NT2/D1 (cell line): ENCODE measurements around the gene RCN1.
"Not testable (repeated sequence)": the region's sequence is repeated elsewhere in the genome, so short reads cannot be mapped to it uniquely, and the experiment has no call there.

Experiments used
- SUZ12 ChIP-seq: IDR thresholded peaks from 2 replicates; pipeline ENCODE4 v1.6.1; 2011; ENCODE audit not compliant: insufficient read length, insufficient read depth; ENCODE audit errors: extremely low read depth
- YY1 ChIP-seq: IDR thresholded peaks from 2 replicates; pipeline ENCODE4 v1.6.1; 2011; ENCODE audit not compliant: insufficient read length, insufficient read depth

DNA sequence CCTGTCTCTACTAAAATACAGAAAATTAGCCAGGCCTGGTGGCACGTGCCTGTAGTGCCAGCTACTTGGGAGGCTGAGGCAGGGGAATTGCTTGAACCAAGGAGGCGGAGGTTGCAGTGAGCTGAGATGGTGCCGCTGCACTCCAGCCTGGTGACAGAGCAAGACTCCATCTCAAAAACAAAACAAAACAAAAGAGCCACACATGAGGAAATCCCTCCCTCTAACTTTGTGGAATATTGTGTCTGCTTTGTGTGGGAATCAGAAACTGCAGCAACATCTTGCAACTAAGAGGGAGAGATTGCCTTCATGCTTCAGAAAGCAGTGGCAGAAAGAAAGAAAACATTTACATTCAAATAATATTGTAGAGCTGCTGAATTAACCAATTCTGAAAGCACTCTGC is 27.8 kb upstream of the RCN1 start:
- TF ChIP-seq YY1, SUZ12: not testable (repeated sequence)
